ENCODE results near the gene PCDHGA8.
"Not testable (repeated sequence)": the region's sequence is repeated elsewhere in the genome, so short reads cannot be mapped to it uniquely, and the experiment has no call there.

The PCDHGA8 gene

GRCh38 chr5:141432726-141433125 lies 40.3 kb downstream of the PCDHGA8 start:
- H3K14ac ChIP-seq (ENCODE audit: low read length); H3K27ac ChIP-seq (ENCODE audit: low read depth, low read length); H3K4me2 ChIP-seq (ENCODE audit: low read length); H2BK120ac ChIP-seq (ENCODE audit: insufficient read depth, low read length, poor library complexity); DNase-seq; H4K12ac ChIP-seq (ENCODE audit: low read depth, low read length); H3K27me3 ChIP-seq (ENCODE audit: insufficient read depth, low read length); H3K4me1 ChIP-seq (ENCODE audit: control insufficient read depth in 1 of 2, insufficient read depth in 2 of 2, low read length in 2 of 2); H3K79me2 ChIP-seq (ENCODE audit: control insufficient read depth, insufficient read depth, low read length, poor library complexity); H3K79me1 ChIP-seq (ENCODE audit: low read length); H2AK5ac ChIP-seq (ENCODE audit: low read length); H2AFZ ChIP-seq (ENCODE audit: insufficient read depth, low read length, poor library complexity); H3K18ac ChIP-seq (ENCODE audit: low read length); H3K9ac ChIP-seq (ENCODE audit: low read length); H2BK5ac ChIP-seq (ENCODE audit: low read depth, low read length, poor library complexity); H4K91ac ChIP-seq (ENCODE audit: low read depth, low read length); H3K23ac ChIP-seq (ENCODE audit: low read length); H3K4me3 ChIP-seq (ENCODE audit: low read depth, low read length); H3K4ac ChIP-seq (ENCODE audit: low read depth, low read length); H4K8ac ChIP-seq (ENCODE audit: low read depth, low read length); H2BK12ac ChIP-seq (ENCODE audit: low read length): not testable (repeated sequence)
- Histone ChIP-seq H3K36me3 (ENCODE audit: control insufficient read depth in 1 of 2, insufficient read depth in 2 of 2, low read length in 2 of 2) (peaks cover 24 to 27% of the 10 kb centered on the region in 2 experiments), H3K9me3 (ENCODE audit: insufficient read depth, low read depth, low read length) (peaks cover 27% of the 10 kb centered on the region)
- no CpG with 5 or more reads among the region's 29 CpGs for WGBS (ENCODE audit: extremely low coverage, insufficient coverage, insufficient read length)

GRCh38 chr5:141434006-141434405 lies 41.6 kb downstream of the PCDHGA8 start:
- Histone ChIP-seq H3K23ac (ENCODE audit: low read length) (no peak overlapping the region), H3K27me3 (ENCODE audit: insufficient read depth, low read length) (no peaks in the 10 kb centered on the region), H2BK120ac (ENCODE audit: insufficient read depth, low read length, poor library complexity) (no peak overlapping the region), H3K18ac (ENCODE audit: low read length) (no peak overlapping the region), H3K4me1 (ENCODE audit: control insufficient read depth in 1 of 2, insufficient read depth in 2 of 2, low read length in 2 of 2) (peaks cover 0 to 2% of the 10 kb centered on the region in 2 experiments), H2BK5ac (ENCODE audit: low read depth, low read length, poor library complexity) (no peak overlapping the region), H3K9me3 (ENCODE audit: insufficient read depth, low read depth, low read length) (peaks cover 22% of the 10 kb centered on the region), H3K4me2 (ENCODE audit: low read length) (no peak overlapping the region), H3K27ac (ENCODE audit: low read depth, low read length) (no peak overlapping the region), H3K79me2 (ENCODE audit: control insufficient read depth, insufficient read depth, low read length, poor library complexity) (no peaks in the 10 kb centered on the region), H4K12ac (ENCODE audit: low read depth, low read length) (no peak overlapping the region), H3K9ac (ENCODE audit: low read length) (no peak overlapping the region), H3K4me3 (ENCODE audit: low read depth, low read length) (no peak overlapping the region), H2AFZ (ENCODE audit: insufficient read depth, low read length, poor library complexity) (no peak overlapping the region), H3K14ac (ENCODE audit: low read length) (no peak overlapping the region), H2BK12ac (ENCODE audit: low read length) (no peak overlapping the region), H4K91ac (ENCODE audit: low read depth, low read length) (no peak overlapping the region), H2AK5ac (ENCODE audit: low read length) (no peak overlapping the region), H3K4ac (ENCODE audit: low read depth, low read length) (no peak overlapping the region), H3K36me3 (ENCODE audit: control insufficient read depth in 1 of 2, insufficient read depth in 2 of 2, low read length in 2 of 2) (peaks cover 19 to 21% of the 10 kb centered on the region in 2 experiments), H3K79me1 (ENCODE audit: low read length) (no peaks in the 10 kb centered on the region), H4K8ac (ENCODE audit: low read depth, low read length) (no peak overlapping the region)
- no CpG with 5 or more reads among the region's 2 CpGs for WGBS (ENCODE audit: extremely low coverage, insufficient coverage, insufficient read length)
- DNase-seq: no peak

GRCh38 chr5:141437221-141437620 lies 44.8 kb downstream of the PCDHGA8 start:
- no peak overlapping the region for H3K23ac ChIP-seq (ENCODE audit: low read length)
- no peak for DNase-seq
- no peak overlapping the region for H2AK5ac ChIP-seq (ENCODE audit: low read length)
- no peak overlapping the region for H2BK12ac ChIP-seq (ENCODE audit: low read length)
- no peak overlapping the region for H4K12ac ChIP-seq (ENCODE audit: low read depth, low read length)
- no peak overlapping the region for H3K18ac ChIP-seq (ENCODE audit: low read length)
- no peak overlapping the region for H3K27ac ChIP-seq (ENCODE audit: low read depth, low read length)
- H3K4me2 ChIP-seq (ENCODE audit: low read length): no peak overlapping the region
- H3K9me3 ChIP-seq (ENCODE audit: insufficient read depth, low read depth, low read length): peaks cover 8% of the 10 kb centered on the region
- H2BK5ac ChIP-seq (ENCODE audit: low read depth, low read length, poor library complexity): no peak overlapping the region
- no peak overlapping the region for H4K8ac ChIP-seq (ENCODE audit: low read depth, low read length)
- H3K27me3 ChIP-seq (ENCODE audit: insufficient read depth, low read length): no peaks in the 10 kb centered on the region
- H3K4me1 ChIP-seq (ENCODE audit: control insufficient read depth in 1 of 2, insufficient read depth in 2 of 2, low read length in 2 of 2): peaks cover 3 to 5% of the 10 kb centered on the region in 2 experiments
- H3K79me2 ChIP-seq (ENCODE audit: control insufficient read depth, insufficient read depth, low read length, poor library complexity): no peaks in the 10 kb centered on the region
- no peak overlapping the region for H3K4ac ChIP-seq (ENCODE audit: low read depth, low read length)
- peaks cover 11% of the 10 kb centered on the region in 2 experiments for H3K36me3 ChIP-seq (ENCODE audit: control insufficient read depth in 1 of 2, insufficient read depth in 2 of 2, low read length in 2 of 2)
- no peak overlapping the region for H2BK120ac ChIP-seq (ENCODE audit: insufficient read depth, low read length, poor library complexity)
- no peak overlapping the region for H3K4me3 ChIP-seq (ENCODE audit: low read depth, low read length)
- WGBS (ENCODE audit: extremely low coverage, insufficient coverage, insufficient read length): no CpG with 5 or more reads among the region's 2 CpGs
- no peak overlapping the region for H3K9ac ChIP-seq (ENCODE audit: low read length)
- no peak overlapping the region for H3K14ac ChIP-seq (ENCODE audit: low read length)
- H2AFZ ChIP-seq (ENCODE audit: insufficient read depth, low read length, poor library complexity): no peak overlapping the region
- no peak overlapping the region for H4K91ac ChIP-seq (ENCODE audit: low read depth, low read length)
- H3K79me1 ChIP-seq (ENCODE audit: low read length): no peaks in the 10 kb centered on the region

GRCh38 chr5:141439411-141440141 lies 47.1 kb downstream of the PCDHGA8 start:
- peaks cover 3 to 5% of the 10 kb centered on the region in 2 experiments for H3K4me1 ChIP-seq (ENCODE audit: control insufficient read depth in 1 of 2, insufficient read depth in 2 of 2, low read length in 2 of 2)
- no CpG with 5 or more reads among the region's 10 CpGs for WGBS (ENCODE audit: extremely low coverage, insufficient coverage, insufficient read length)
- H3K4ac ChIP-seq (ENCODE audit: low read depth, low read length): no peak overlapping the region
- peaks cover 3% of the 10 kb centered on the region for H3K9me3 ChIP-seq (ENCODE audit: insufficient read depth, low read depth, low read length)
- no peak overlapping the region for H3K18ac ChIP-seq (ENCODE audit: low read length)
- no peak overlapping the region for H4K91ac ChIP-seq (ENCODE audit: low read depth, low read length)
- no peak overlapping the region for H2BK120ac ChIP-seq (ENCODE audit: insufficient read depth, low read length, poor library complexity)
- H3K23ac ChIP-seq (ENCODE audit: low read length): no peak overlapping the region
- no peaks in the 10 kb centered on the region for H3K27me3 ChIP-seq (ENCODE audit: insufficient read depth, low read length)
- H3K4me2 ChIP-seq (ENCODE audit: low read length): peak overlapping the region; percentile 3
- no peak overlapping the region for H4K12ac ChIP-seq (ENCODE audit: low read depth, low read length)
- H3K79me2 ChIP-seq (ENCODE audit: control insufficient read depth, insufficient read depth, low read length, poor library complexity): no peaks in the 10 kb centered on the region
- H3K14ac ChIP-seq (ENCODE audit: low read length): no peak overlapping the region
- no peak overlapping the region for H2AK5ac ChIP-seq (ENCODE audit: low read length)
- no peak overlapping the region for H3K4me3 ChIP-seq (ENCODE audit: low read depth, low read length)
- no peak overlapping the region for H3K9ac ChIP-seq (ENCODE audit: low read length)
- H2BK5ac ChIP-seq (ENCODE audit: low read depth, low read length, poor library complexity): no peak overlapping the region
- no peak overlapping the region for H2AFZ ChIP-seq (ENCODE audit: insufficient read depth, low read length, poor library complexity)
- H4K8ac ChIP-seq (ENCODE audit: low read depth, low read length): no peak overlapping the region
- DNase-seq: peak; percentile 37 to 64
- H3K36me3 ChIP-seq (ENCODE audit: control insufficient read depth in 1 of 2, insufficient read depth in 2 of 2, low read length in 2 of 2): peaks cover 8 to 10% of the 10 kb centered on the region in 2 experiments
- no peak overlapping the region for H2BK12ac ChIP-seq (ENCODE audit: low read length)
- H3K27ac ChIP-seq (ENCODE audit: low read depth, low read length): no peak overlapping the region
- H3K79me1 ChIP-seq (ENCODE audit: low read length): no peaks in the 10 kb centered on the region
